Trophoblast cell (in vitro differentiated cells and primary cell): Measurements from ENCODE around the gene FLT1.
A peak's percentile ranks its signal among the peaks of the same experiment; 100 is the strongest.

ENCODE experiments used
- DNase-seq, 2 donors: peaks; one replicate each; pipeline ENCODE4 v3.0.0-alpha.2; 2016
- H2AFZ ChIP-seq: 2 replicates; pipeline ENCODE4 v1.6.1; 2013; ENCODE audit warnings: low read length, moderate library complexity, mild to moderate bottlenecking; ENCODE audit not compliant: insufficient read depth, poor library complexity
- H2AK5ac ChIP-seq: 2 replicates; pipeline ENCODE4 v1.6.1; 2013; ENCODE audit warnings: mild to moderate bottlenecking, low read length
- H2BK120ac ChIP-seq: 2 replicates; pipeline ENCODE4 v1.6.1; 2013; ENCODE audit warnings: low read length, mild to moderate bottlenecking, moderate library complexity; ENCODE audit not compliant: insufficient read depth, poor library complexity
- H2BK12ac ChIP-seq: 2 replicates; pipeline ENCODE4 v1.6.1; 2013; ENCODE audit warnings: mild to moderate bottlenecking, low read length, moderate library complexity
- H2BK5ac ChIP-seq: 2 replicates; pipeline ENCODE4 v1.6.1; 2013; ENCODE audit warnings: low read length, low read depth, moderate library complexity, mild to moderate bottlenecking; ENCODE audit not compliant: poor library complexity
- H3K14ac ChIP-seq: 2 replicates; pipeline ENCODE4 v1.6.1; 2013; ENCODE audit warnings: mild to moderate bottlenecking, low read length
- H3K18ac ChIP-seq: 2 replicates; pipeline ENCODE4 v1.6.1; 2013; ENCODE audit warnings: mild to moderate bottlenecking, low read length
- H3K23ac ChIP-seq: 2 replicates; pipeline ENCODE4 v1.6.1; 2013; ENCODE audit warnings: low read length
- H3K27ac ChIP-seq: 2 replicates; pipeline ENCODE4 v1.5.1; 2013; ENCODE audit warnings: low read depth, mild to moderate bottlenecking, inconsistent platforms, low read length, moderate library complexity
- H3K27me3 ChIP-seq: 2 replicates; pipeline ENCODE4 v1.6.1; 2013; ENCODE audit warnings: inconsistent platforms, mild to moderate bottlenecking, low read length, moderate library complexity; ENCODE audit not compliant: insufficient read depth
- H3K36me3 ChIP-seq, 2 experiments: 1 replicate in 1 of 2; 2 replicates in 1 of 2; pipeline ENCODE4 v1.6.1; 2013; ENCODE audit warnings: low read length in 2 of 2, mild to moderate bottlenecking in 2 of 2, moderate library complexity in 1 of 2; ENCODE audit not compliant: insufficient read depth in 2 of 2, control insufficient read depth in 1 of 2
- H3K4ac ChIP-seq: 2 replicates; pipeline ENCODE4 v1.6.1; 2013; ENCODE audit warnings: low read depth, mild to moderate bottlenecking, low read length, moderate library complexity
- H3K4me1 ChIP-seq, 2 experiments: 1 replicate in 1 of 2; 2 replicates in 1 of 2; pipeline ENCODE4 v1.6.1; 2013; ENCODE audit warnings: low read length in 2 of 2, mild to moderate bottlenecking in 2 of 2, moderate library complexity in 1 of 2; ENCODE audit not compliant: insufficient read depth in 2 of 2, control insufficient read depth in 1 of 2
- H3K4me2 ChIP-seq: 2 replicates; pipeline ENCODE4 v1.6.1; 2013; ENCODE audit warnings: inconsistent platforms, mild to moderate bottlenecking, low read length, moderate library complexity
- H3K4me3 ChIP-seq: 2 replicates; pipeline ENCODE4 v1.5.1; 2013; ENCODE audit warnings: mild to moderate bottlenecking, low read depth, low read length, inconsistent platforms
- H3K79me1 ChIP-seq: one replicate; pipeline ENCODE4 v1.6.1; 2013; ENCODE audit warnings: low read length
- H3K79me2 ChIP-seq: 2 replicates; pipeline ENCODE4 v1.6.1; 2013; ENCODE audit warnings: low read length, mild to moderate bottlenecking; ENCODE audit not compliant: control insufficient read depth, insufficient read depth, poor library complexity
- H3K9ac ChIP-seq: 2 replicates; pipeline ENCODE4 v1.6.1; 2013; ENCODE audit warnings: mild to moderate bottlenecking, low read length
- H3K9me3 ChIP-seq: 2 replicates; pipeline ENCODE4 v1.6.1; 2013; ENCODE audit warnings: low read depth, mild to moderate bottlenecking, control low read depth, inconsistent platforms, low read length; ENCODE audit not compliant: insufficient read depth
- H4K12ac ChIP-seq: 2 replicates; pipeline ENCODE4 v1.6.1; 2013; ENCODE audit warnings: low read depth, mild to moderate bottlenecking, low read length, moderate library complexity
- H4K8ac ChIP-seq: 2 replicates; pipeline ENCODE4 v1.6.1; 2013; ENCODE audit warnings: low read depth, mild to moderate bottlenecking, low read length, moderate library complexity
- H4K91ac ChIP-seq: one replicate; pipeline ENCODE4 v1.6.1; 2013; ENCODE audit warnings: low read depth, mild to moderate bottlenecking, low read length, moderate library complexity
- WGBS: extraction: QIAGEN DNeasy Blood & Tissue Kit; methylation state at CpG from one replicate; pipeline ENCODE4 v1.1.7; 2013; ENCODE audit warnings: missing lambda C conversion rate; ENCODE audit not compliant: insufficient read length, insufficient coverage; ENCODE audit errors: extremely low coverage; 5-methylcytosine and 5-hydroxymethylcytosine counted together

FLT1 gene

GRCh38 chr13:28347456-28348371 lies 147.2 kb downstream of the FLT1 start:
- no peak overlapping the region for H2AFZ ChIP-seq
- no peak overlapping the region for H4K12ac ChIP-seq
- H3K27ac ChIP-seq = no peak overlapping the region
- H2AK5ac ChIP-seq = no peak overlapping the region
- DNase-seq = no peak
- H3K14ac ChIP-seq = peak overlapping the region; percentile 16
- H3K4me2 ChIP-seq = no peak overlapping the region
- H4K91ac ChIP-seq = no peak overlapping the region
- WGBS = no CpG with 5 or more reads among the region's 5 CpGs
- no peak overlapping the region for H3K23ac ChIP-seq
- no peak overlapping the region for H4K8ac ChIP-seq
- peak overlapping the region; percentile 76 for H2BK12ac ChIP-seq
- no peaks in the 10 kb centered on the region for H3K9me3 ChIP-seq
- H2BK120ac ChIP-seq = peak overlapping the region; percentile 38
- H3K18ac ChIP-seq = no peak overlapping the region
- H3K9ac ChIP-seq = no peak overlapping the region
- peaks cover 12 to 27% of the 10 kb centered on the region in 2 experiments for H3K4me1 ChIP-seq
- peaks cover 21% of the 10 kb centered on the region for H3K79me1 ChIP-seq
- no peak overlapping the region for H2BK5ac ChIP-seq
- H3K79me2 ChIP-seq = no peaks in the 10 kb centered on the region
- H3K4me3 ChIP-seq = no peak overlapping the region
- H3K4ac ChIP-seq = no peak overlapping the region
- no peaks in the 10 kb centered on the region for H3K36me3 ChIP-seq
- no peaks in the 10 kb centered on the region for H3K27me3 ChIP-seq

DNA sequence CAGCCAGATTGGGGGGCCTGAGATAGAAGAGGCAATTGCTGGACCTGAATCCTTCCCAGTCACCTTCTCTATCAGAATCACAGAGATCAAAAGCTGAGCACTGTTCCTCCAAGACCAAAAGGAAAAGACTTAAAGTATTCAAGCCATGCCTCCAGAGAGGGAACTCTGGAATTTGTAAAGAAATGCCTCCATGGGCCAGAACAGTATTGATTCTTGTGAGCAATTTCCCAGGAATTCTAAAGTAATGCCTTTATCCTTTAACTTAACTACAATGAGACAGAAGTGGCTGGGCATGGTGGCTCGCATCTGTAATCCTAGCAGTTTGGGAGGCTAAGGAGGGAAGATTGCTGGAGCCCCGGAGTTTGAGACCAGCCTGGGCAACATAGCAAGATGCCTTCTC lies 148.8 kb downstream of the FLT1 start:
- H3K4me2 ChIP-seq = no peak overlapping the region
- peaks cover 21% of the 10 kb centered on the region for H3K79me1 ChIP-seq
- H4K91ac ChIP-seq = peak overlapping the region; percentile 61
- no peak overlapping the region for H3K23ac ChIP-seq
- no peak overlapping the region for H3K9ac ChIP-seq
- H3K18ac ChIP-seq = no peak overlapping the region
- DNase-seq = peak in 1 of 2 donors; percentile 46
- no peaks in the 10 kb centered on the region for H3K27me3 ChIP-seq
- no peak overlapping the region for H4K8ac ChIP-seq
- H3K4ac ChIP-seq = no peak overlapping the region
- no peaks in the 10 kb centered on the region for H3K36me3 ChIP-seq
- H3K79me2 ChIP-seq = no peaks in the 10 kb centered on the region
- H2AK5ac ChIP-seq = no peak overlapping the region
- H3K4me3 ChIP-seq = no peak overlapping the region
- peak overlapping the region; percentile 77 for H2BK5ac ChIP-seq
- no peak overlapping the region for H2AFZ ChIP-seq
- H3K14ac ChIP-seq = peak overlapping the region; percentile 53
- no CpG with 5 or more reads among the region's 2 CpGs for WGBS
- peak overlapping the region; percentile 67 for H2BK12ac ChIP-seq
- H4K12ac ChIP-seq = no peak overlapping the region
- H3K27ac ChIP-seq = peak overlapping the region; percentile 61
- no peaks in the 10 kb centered on the region for H3K9me3 ChIP-seq
- H3K4me1 ChIP-seq = peaks cover 14 to 28% of the 10 kb centered on the region in 2 experiments
- peak overlapping the region; percentile 78 for H2BK120ac ChIP-seq

DNA sequence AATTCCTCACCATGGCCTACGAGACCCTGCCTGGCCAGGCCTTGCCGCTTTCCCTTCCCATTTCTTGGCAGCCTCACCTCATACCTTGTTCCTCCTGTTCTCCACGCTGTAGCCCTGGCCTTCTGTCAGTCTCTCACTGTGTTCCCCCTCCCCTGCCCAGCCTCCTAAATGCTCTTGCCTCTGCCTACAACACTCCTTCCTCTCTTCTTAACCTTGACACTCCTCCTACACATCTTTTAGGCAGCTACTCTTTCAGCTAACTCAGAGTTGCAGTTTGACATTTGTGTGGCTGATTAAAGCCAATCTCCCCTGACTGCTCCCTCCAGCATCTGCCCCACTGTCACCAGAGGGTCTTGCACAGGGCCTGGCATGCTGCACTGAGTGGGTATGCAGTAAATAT lies 150.8 kb downstream of the FLT1 start:
- Histone ChIP-seq H3K79me1 (peaks cover 13% of the 10 kb centered on the region), H2AFZ (no peak overlapping the region), H3K36me3 (no peaks in the 10 kb centered on the region), H3K14ac (no peak overlapping the region), H2AK5ac (no peak overlapping the region), H3K27me3 (no peaks in the 10 kb centered on the region), H4K8ac (no peak overlapping the region), H3K18ac (no peak overlapping the region), H3K4me1 (peaks cover 11 to 17% of the 10 kb centered on the region in 2 experiments), H3K4me2 (no peak overlapping the region), H4K12ac (no peak overlapping the region), H3K4me3 (no peak overlapping the region), H3K27ac (no peak overlapping the region), H3K79me2 (no peaks in the 10 kb centered on the region), H3K23ac (no peak overlapping the region), H2BK12ac (peak overlapping the region; percentile 3), H4K91ac (no peak overlapping the region), H3K9ac (no peak overlapping the region), H3K4ac (no peak overlapping the region), H2BK5ac (no peak overlapping the region), H3K9me3 (no peaks in the 10 kb centered on the region), H2BK120ac (no peak overlapping the region)
- no peak for DNase-seq
- WGBS = no CpG with 5 or more reads among the region's 3 CpGs

GRCh38 chr13:28342251-28342650 lies 152.7 kb downstream of the FLT1 start:
- Histone ChIP-seq H3K9ac (no peak overlapping the region), H3K4me1 (peaks cover 9 to 20% of the 10 kb centered on the region in 2 experiments), H3K14ac (no peak overlapping the region), H3K27me3 (no peaks in the 10 kb centered on the region), H4K8ac (no peak overlapping the region), H3K4me2 (no peak overlapping the region), H3K36me3 (no peaks in the 10 kb centered on the region), H3K79me2 (no peaks in the 10 kb centered on the region), H3K4ac (no peak overlapping the region), H2AFZ (no peak overlapping the region), H3K23ac (no peak overlapping the region), H2BK12ac (no peak overlapping the region), H2BK5ac (no peak overlapping the region), H3K9me3 (no peaks in the 10 kb centered on the region), H4K12ac (no peak overlapping the region), H3K79me1 (peaks cover 6% of the 10 kb centered on the region), H3K27ac (no peak overlapping the region), H2AK5ac (no peak overlapping the region), H2BK120ac (no peak overlapping the region), H3K18ac (no peak overlapping the region), H3K4me3 (no peak overlapping the region), H4K91ac (no peak overlapping the region)
- no CpG with 5 or more reads among the region's 2 CpGs for WGBS
- no peak for DNase-seq
